Breast epithelium (tissue), 3 donors: ENCODE results near the gene CD209.

Experiments used
- POLR2AphosphoS5 ChIP-seq, 3 donors: sonication (generic); formaldehyde crosslinking; IDR thresholded peaks; one replicate each; pipeline ENCODE4 v1.6.1; 2017; ENCODE audit warnings: antibody characterized with exemption in 3 of 3
- TF ChIP-seq, protein P1 (sequence below), 3 donors: fragments of 450-650 bp; IDR thresholded peaks; one replicate each; pipeline ENCODE4 v1.5.1; 2016 to 2017; ENCODE audit warnings: antibody characterized with exemption in 3 of 3, mild to moderate bottlenecking in 3 of 3, moderate library complexity in 3 of 3

GRCh38 chr19:7692417-7693088 is 54.8 kb downstream of the CD209 start:
- TF ChIP-seq, protein P1, sequence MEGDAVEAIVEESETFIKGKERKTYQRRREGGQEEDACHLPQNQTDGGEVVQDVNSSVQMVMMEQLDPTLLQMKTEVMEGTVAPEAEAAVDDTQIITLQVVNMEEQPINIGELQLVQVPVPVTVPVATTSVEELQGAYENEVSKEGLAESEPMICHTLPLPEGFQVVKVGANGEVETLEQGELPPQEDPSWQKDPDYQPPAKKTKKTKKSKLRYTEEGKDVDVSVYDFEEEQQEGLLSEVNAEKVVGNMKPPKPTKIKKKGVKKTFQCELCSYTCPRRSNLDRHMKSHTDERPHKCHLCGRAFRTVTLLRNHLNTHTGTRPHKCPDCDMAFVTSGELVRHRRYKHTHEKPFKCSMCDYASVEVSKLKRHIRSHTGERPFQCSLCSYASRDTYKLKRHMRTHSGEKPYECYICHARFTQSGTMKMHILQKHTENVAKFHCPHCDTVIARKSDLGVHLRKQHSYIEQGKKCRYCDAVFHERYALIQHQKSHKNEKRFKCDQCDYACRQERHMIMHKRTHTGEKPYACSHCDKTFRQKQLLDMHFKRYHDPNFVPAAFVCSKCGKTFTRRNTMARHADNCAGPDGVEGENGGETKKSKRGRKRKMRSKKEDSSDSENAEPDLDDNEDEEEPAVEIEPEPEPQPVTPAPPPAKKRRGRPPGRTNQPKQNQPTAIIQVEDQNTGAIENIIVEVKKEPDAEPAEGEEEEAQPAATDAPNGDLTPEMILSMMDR (IDR thresholded peaks at IDR 0.05) = no peak
- TF ChIP-seq POLR2AphosphoS5 (IDR thresholded peaks at IDR 0.05) = no peak
